Trophoblast cell (in vitro differentiated cells and primary cell): ENCODE data around the gene RIT2.

ENCODE experiments used
- DNase-seq, 2 donors: peaks; one replicate each; pipeline ENCODE4 v3.0.0-alpha.2; 2016
- H2AFZ ChIP-seq: 2 replicates; pipeline ENCODE4 v1.6.1; 2013; ENCODE audit warnings: low read length, moderate library complexity, mild to moderate bottlenecking; ENCODE audit not compliant: insufficient read depth, poor library complexity
- H2AK5ac ChIP-seq: 2 replicates; pipeline ENCODE4 v1.6.1; 2013; ENCODE audit warnings: mild to moderate bottlenecking, low read length
- H2BK120ac ChIP-seq: 2 replicates; pipeline ENCODE4 v1.6.1; 2013; ENCODE audit warnings: low read length, mild to moderate bottlenecking, moderate library complexity; ENCODE audit not compliant: insufficient read depth, poor library complexity
- H2BK12ac ChIP-seq: 2 replicates; pipeline ENCODE4 v1.6.1; 2013; ENCODE audit warnings: mild to moderate bottlenecking, low read length, moderate library complexity
- H2BK5ac ChIP-seq: 2 replicates; pipeline ENCODE4 v1.6.1; 2013; ENCODE audit warnings: low read length, low read depth, moderate library complexity, mild to moderate bottlenecking; ENCODE audit not compliant: poor library complexity
- H3K14ac ChIP-seq: 2 replicates; pipeline ENCODE4 v1.6.1; 2013; ENCODE audit warnings: mild to moderate bottlenecking, low read length
- H3K18ac ChIP-seq: 2 replicates; pipeline ENCODE4 v1.6.1; 2013; ENCODE audit warnings: mild to moderate bottlenecking, low read length
- H3K23ac ChIP-seq: 2 replicates; pipeline ENCODE4 v1.6.1; 2013; ENCODE audit warnings: low read length
- H3K27ac ChIP-seq: 2 replicates; pipeline ENCODE4 v1.5.1; 2013; ENCODE audit warnings: low read depth, mild to moderate bottlenecking, inconsistent platforms, low read length, moderate library complexity
- H3K27me3 ChIP-seq: 2 replicates; pipeline ENCODE4 v1.6.1; 2013; ENCODE audit warnings: inconsistent platforms, mild to moderate bottlenecking, low read length, moderate library complexity; ENCODE audit not compliant: insufficient read depth
- H3K36me3 ChIP-seq, 2 experiments: 1 replicate in 1 of 2; 2 replicates in 1 of 2; pipeline ENCODE4 v1.6.1; 2013; ENCODE audit warnings: low read length in 2 of 2, mild to moderate bottlenecking in 2 of 2, moderate library complexity in 1 of 2; ENCODE audit not compliant: insufficient read depth in 2 of 2, control insufficient read depth in 1 of 2
- H3K4ac ChIP-seq: 2 replicates; pipeline ENCODE4 v1.6.1; 2013; ENCODE audit warnings: low read depth, mild to moderate bottlenecking, low read length, moderate library complexity
- H3K4me1 ChIP-seq, 2 experiments: 1 replicate in 1 of 2; 2 replicates in 1 of 2; pipeline ENCODE4 v1.6.1; 2013; ENCODE audit warnings: low read length in 2 of 2, mild to moderate bottlenecking in 2 of 2, moderate library complexity in 1 of 2; ENCODE audit not compliant: insufficient read depth in 2 of 2, control insufficient read depth in 1 of 2
- H3K4me2 ChIP-seq: 2 replicates; pipeline ENCODE4 v1.6.1; 2013; ENCODE audit warnings: inconsistent platforms, mild to moderate bottlenecking, low read length, moderate library complexity
- H3K4me3 ChIP-seq: 2 replicates; pipeline ENCODE4 v1.5.1; 2013; ENCODE audit warnings: mild to moderate bottlenecking, low read depth, low read length, inconsistent platforms
- H3K79me1 ChIP-seq: one replicate; pipeline ENCODE4 v1.6.1; 2013; ENCODE audit warnings: low read length
- H3K79me2 ChIP-seq: 2 replicates; pipeline ENCODE4 v1.6.1; 2013; ENCODE audit warnings: low read length, mild to moderate bottlenecking; ENCODE audit not compliant: control insufficient read depth, insufficient read depth, poor library complexity
- H3K9ac ChIP-seq: 2 replicates; pipeline ENCODE4 v1.6.1; 2013; ENCODE audit warnings: mild to moderate bottlenecking, low read length
- H3K9me3 ChIP-seq: 2 replicates; pipeline ENCODE4 v1.6.1; 2013; ENCODE audit warnings: low read depth, mild to moderate bottlenecking, control low read depth, inconsistent platforms, low read length; ENCODE audit not compliant: insufficient read depth
- H4K12ac ChIP-seq: 2 replicates; pipeline ENCODE4 v1.6.1; 2013; ENCODE audit warnings: low read depth, mild to moderate bottlenecking, low read length, moderate library complexity
- H4K8ac ChIP-seq: 2 replicates; pipeline ENCODE4 v1.6.1; 2013; ENCODE audit warnings: low read depth, mild to moderate bottlenecking, low read length, moderate library complexity
- H4K91ac ChIP-seq: one replicate; pipeline ENCODE4 v1.6.1; 2013; ENCODE audit warnings: low read depth, mild to moderate bottlenecking, low read length, moderate library complexity
- WGBS: extraction: QIAGEN DNeasy Blood & Tissue Kit; methylation state at CpG from one replicate; pipeline ENCODE4 v1.1.7; 2013; ENCODE audit warnings: missing lambda C conversion rate; ENCODE audit not compliant: insufficient read length, insufficient coverage; ENCODE audit errors: extremely low coverage; 5-methylcytosine and 5-hydroxymethylcytosine counted together

RIT2 gene

DNA sequence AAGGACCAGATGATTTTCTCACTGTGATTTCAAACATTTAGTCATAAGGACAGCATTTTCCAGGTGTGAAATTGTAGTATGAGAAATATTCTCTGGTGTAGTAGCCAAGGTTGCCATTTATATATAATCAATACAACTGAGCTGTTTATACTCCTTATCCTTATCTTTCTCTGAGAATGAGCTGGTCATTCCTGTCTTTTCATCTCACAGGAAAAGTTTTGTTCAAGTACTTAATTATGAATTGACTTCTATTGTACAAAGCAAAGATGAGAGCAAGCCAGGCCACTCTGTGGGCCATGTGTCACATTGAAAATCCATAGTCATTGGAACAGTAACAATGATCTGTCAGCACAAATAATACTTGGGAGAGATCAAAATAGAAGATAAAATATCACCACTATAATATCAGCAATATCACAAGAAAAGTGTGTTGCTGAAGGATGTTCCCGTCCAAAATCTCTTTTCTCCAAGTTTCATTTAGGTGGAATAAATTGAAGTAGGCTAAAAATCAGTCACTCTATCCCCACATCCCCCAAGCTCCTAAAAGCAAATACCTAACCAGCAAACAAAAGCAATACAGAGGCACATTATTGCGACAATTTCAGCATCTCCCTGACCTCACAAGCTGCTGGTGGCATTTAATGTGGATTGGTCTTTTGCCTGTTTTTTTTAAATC lies 2.1 kb downstream of the RIT2 start:
- Histone ChIP-seq H3K9me3 (no peaks in the 10 kb centered on the region), H3K23ac (no peak overlapping the region), H3K79me2 (no peaks in the 10 kb centered on the region), H3K4me3 (no peak overlapping the region), H2BK120ac (no peak overlapping the region), H2AFZ (no peak overlapping the region), H3K4ac (no peak overlapping the region), H3K36me3 (no peaks in the 10 kb centered on the region), H3K9ac (no peak overlapping the region), H4K12ac (no peak overlapping the region), H3K14ac (no peak overlapping the region), H3K27me3 (no peaks in the 10 kb centered on the region), H2BK5ac (no peak overlapping the region), H3K18ac (no peak overlapping the region), H2AK5ac (no peak overlapping the region), H4K8ac (no peak overlapping the region), H4K91ac (no peak overlapping the region), H2BK12ac (no peak overlapping the region), H3K4me2 (no peak overlapping the region), H3K4me1 (no peaks in the 10 kb centered on the region), H3K27ac (no peak overlapping the region), H3K79me1 (no peaks in the 10 kb centered on the region)
- WGBS: no CpG with 5 or more reads among the region's 2 CpGs
- DNase-seq: no peak

DNA sequence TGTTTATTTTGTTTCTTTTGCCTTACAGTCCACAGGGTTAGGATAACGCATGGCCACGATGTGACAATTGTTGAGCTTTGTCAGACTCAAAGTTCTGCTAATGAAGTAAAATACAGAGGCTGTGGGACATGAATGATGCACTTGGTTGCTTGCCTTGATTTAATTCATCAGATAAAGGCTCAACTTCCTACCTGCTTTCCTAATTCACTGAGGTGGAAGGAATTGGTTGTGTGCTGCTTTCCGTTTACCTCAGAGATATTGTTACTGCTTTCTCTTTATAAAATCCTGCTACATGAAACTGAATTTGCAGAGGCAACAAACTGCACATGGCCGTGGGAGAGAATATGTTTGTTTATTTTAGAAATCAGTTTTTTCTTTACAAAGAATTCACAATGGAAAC lies 6.6 kb downstream of the RIT2 start:
- Histone ChIP-seq H3K79me2 (no peaks in the 10 kb centered on the region), H3K27me3 (no peaks in the 10 kb centered on the region), H3K18ac (no peak overlapping the region), H2BK120ac (no peak overlapping the region), H3K14ac (no peak overlapping the region), H3K4me3 (no peak overlapping the region), H3K9ac (no peak overlapping the region), H3K27ac (no peak overlapping the region), H2AFZ (no peak overlapping the region), H3K23ac (no peak overlapping the region), H3K4me2 (no peak overlapping the region), H4K12ac (no peak overlapping the region), H3K9me3 (no peaks in the 10 kb centered on the region), H3K79me1 (no peaks in the 10 kb centered on the region), H4K8ac (no peak overlapping the region), H2AK5ac (no peak overlapping the region), H3K4ac (no peak overlapping the region), H2BK12ac (no peak overlapping the region), H4K91ac (no peak overlapping the region), H3K36me3 (no peaks in the 10 kb centered on the region), H3K4me1 (no peaks in the 10 kb centered on the region), H2BK5ac (no peak overlapping the region)
- DNase-seq: no peak
- WGBS: no CpG with 5 or more reads among the region's 4 CpGs

DNA sequence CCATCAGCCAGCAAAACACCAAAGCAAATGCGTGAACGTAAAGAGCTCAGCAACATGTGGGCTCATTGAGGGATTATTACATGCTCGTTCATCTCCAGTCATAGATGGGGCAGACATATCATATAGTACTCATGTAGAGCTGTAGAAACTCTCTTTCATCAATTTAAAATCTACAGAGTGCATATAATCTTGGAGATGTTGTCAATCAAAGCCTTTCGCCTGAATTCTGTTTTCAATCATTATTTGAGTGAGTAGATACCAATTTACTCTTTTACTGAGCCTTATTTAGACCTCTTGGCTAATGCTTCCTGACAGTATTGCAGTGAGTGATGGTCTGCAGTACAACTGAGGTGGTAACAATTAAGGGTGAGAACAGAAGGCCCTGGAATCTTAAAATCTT lies 7.0 kb downstream of the RIT2 start:
- no peak overlapping the region for H3K4me2 ChIP-seq
- H2AK5ac ChIP-seq: no peak overlapping the region
- H3K9ac ChIP-seq: no peak overlapping the region
- no peak overlapping the region for H2BK120ac ChIP-seq
- H3K27ac ChIP-seq: no peak overlapping the region
- no peaks in the 10 kb centered on the region for H3K79me1 ChIP-seq
- no peak overlapping the region for H3K23ac ChIP-seq
- H2BK12ac ChIP-seq: no peak overlapping the region
- H3K27me3 ChIP-seq: no peaks in the 10 kb centered on the region
- H3K18ac ChIP-seq: no peak overlapping the region
- no peak overlapping the region for H4K8ac ChIP-seq
- no peaks in the 10 kb centered on the region for H3K79me2 ChIP-seq
- no CpG with 5 or more reads among the region's 4 CpGs for WGBS
- H3K9me3 ChIP-seq: no peaks in the 10 kb centered on the region
- H3K4me3 ChIP-seq: no peak overlapping the region
- H3K4ac ChIP-seq: no peak overlapping the region
- no peak overlapping the region for H4K91ac ChIP-seq
- H3K4me1 ChIP-seq: no peaks in the 10 kb centered on the region
- no peak for DNase-seq
- no peak overlapping the region for H2BK5ac ChIP-seq
- H3K36me3 ChIP-seq: no peaks in the 10 kb centered on the region
- H3K14ac ChIP-seq: no peak overlapping the region
- H2AFZ ChIP-seq: no peak overlapping the region
- no peak overlapping the region for H4K12ac ChIP-seq

DNA sequence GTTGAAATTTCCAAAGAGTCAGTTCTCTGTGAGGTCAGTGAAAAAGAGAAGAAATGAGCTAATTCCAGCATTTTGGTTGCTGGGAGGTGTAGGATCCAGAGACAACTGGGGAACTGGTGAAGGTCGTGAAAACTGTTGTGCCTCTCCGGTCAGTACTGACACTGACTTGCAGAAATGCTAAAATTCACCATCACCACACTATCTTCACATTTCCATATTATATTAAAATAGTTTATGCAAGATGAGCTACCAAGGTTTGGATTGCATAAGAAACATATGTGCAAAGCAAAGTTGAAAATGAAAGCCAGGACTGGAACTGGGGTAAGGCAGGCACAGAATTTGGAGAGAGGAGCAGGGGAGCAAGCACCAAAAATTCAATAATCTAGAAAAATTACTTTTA lies 21.8 kb downstream of the RIT2 start:
- no peaks in the 10 kb centered on the region for H3K9me3 ChIP-seq
- no peaks in the 10 kb centered on the region for H3K27me3 ChIP-seq
- no peaks in the 10 kb centered on the region for H3K79me1 ChIP-seq
- DNase-seq: no peak
- H3K14ac ChIP-seq: no peak overlapping the region
- no peaks in the 10 kb centered on the region for H3K79me2 ChIP-seq
- no peak overlapping the region for H3K18ac ChIP-seq
- no peak overlapping the region for H3K4me2 ChIP-seq
- no peak overlapping the region for H3K9ac ChIP-seq
- H2AFZ ChIP-seq: no peak overlapping the region
- H2BK5ac ChIP-seq: no peak overlapping the region
- no peaks in the 10 kb centered on the region for H3K36me3 ChIP-seq
- H4K91ac ChIP-seq: no peak overlapping the region
- H2BK120ac ChIP-seq: no peak overlapping the region
- no peaks in the 10 kb centered on the region for H3K4me1 ChIP-seq
- H2AK5ac ChIP-seq: no peak overlapping the region
- no peak overlapping the region for H4K12ac ChIP-seq
- H4K8ac ChIP-seq: no peak overlapping the region
- H3K4me3 ChIP-seq: no peak overlapping the region
- no peak overlapping the region for H3K27ac ChIP-seq
- no peak overlapping the region for H3K4ac ChIP-seq
- WGBS: no CpG with 5 or more reads among the region's 2 CpGs
- H2BK12ac ChIP-seq: no peak overlapping the region
- H3K23ac ChIP-seq: no peak overlapping the region
